CD14-positive monocyte (primary cell): ENCODE measurements around the gene LHFPL3. TPM values are rescaled to one million over a fixed set of nuclear protein-coding genes. Genes with fewer than 3 reads are reported as not detected.

ENCODE experiments used
- DNase-seq, 3 donors: peaks; one replicate each; pipeline ENCODE4 v3.0.0-alpha.2; 2011 to 2022
- H2AFZ ChIP-seq: 2 replicates; pipeline ENCODE4 v1.6.0; 2012; ENCODE audit warnings: mild to moderate bottlenecking, low read depth, low read length, inconsistent platforms; ENCODE audit not compliant: insufficient read depth, poor library complexity, severe bottlenecking
- H3K27ac ChIP-seq, 2 donors: 1 replicate in 1 of 2; 2 replicates in 1 of 2; pipeline ENCODE4 v1.5.1; 2012 to 2013; ENCODE audit warnings: low read length in 2 of 2, control low read depth in 1 of 2, inconsistent platforms in 1 of 2, low read depth in 1 of 2, mild to moderate bottlenecking in 1 of 2
- H3K27me3 ChIP-seq, 2 donors: one replicate each; pipeline versions ENCODE4 v1.6.0 to v1.6.1; 2011 to 2013; ENCODE audit warnings: low read length in 2 of 2; ENCODE audit not compliant: control insufficient read depth in 2 of 2, insufficient read depth in 2 of 2
- H3K36me3 ChIP-seq, 2 donors: replicated peaks in 1 of 2; 1 replicate in 1 of 2; 2 replicates in 1 of 2; pipeline versions ENCODE4 v1.5.1 to v1.6.1; 2012 to 2013; ENCODE audit warnings: low read length in 2 of 2, control low read depth in 1 of 2, inconsistent platforms in 1 of 2, mild to moderate bottlenecking in 1 of 2; ENCODE audit not compliant: insufficient read depth in 2 of 2, control insufficient read depth in 1 of 2
- H3K4me1 ChIP-seq, 2 donors: 1 replicate in 1 of 2; 2 replicates in 1 of 2; pipeline versions ENCODE4 v1.5.1 to v1.6.1; 2012 to 2013; ENCODE audit warnings: low read length in 2 of 2, control low read depth in 1 of 2, inconsistent platforms in 1 of 2, mild to moderate bottlenecking in 1 of 2, moderate library complexity in 1 of 2; ENCODE audit not compliant: insufficient read depth in 2 of 2, control insufficient read depth in 1 of 2
- H3K4me2 ChIP-seq: replicated peaks from 2 replicates; pipeline ENCODE3; 2012; ENCODE audit warnings: low read length, moderate library complexity, mild to moderate bottlenecking; ENCODE audit not compliant: poor library complexity, severe bottlenecking; ENCODE audit errors: extremely low read depth
- H3K4me3 ChIP-seq, 3 experiments: fragments of 200-600 bp in 1 of 3; sonication (generic) in 1 of 3; replicated peaks in 1 of 3; 1 replicate in 2 of 3; 2 replicates in 1 of 3; pipeline ENCODE4 v1.5.1; 2011 to 2013; ENCODE audit warnings: low read length in 3 of 3, mild to moderate bottlenecking in 3 of 3, control low read depth in 2 of 3, low read depth in 2 of 3, inconsistent platforms in 1 of 3, moderate library complexity in 1 of 3
- H3K79me2 ChIP-seq: 2 replicates; pipeline ENCODE4 v1.6.0; 2012; ENCODE audit warnings: mild to moderate bottlenecking, control low read depth, inconsistent platforms, low read length, moderate library complexity; ENCODE audit not compliant: insufficient read depth
- H3K9ac ChIP-seq: 2 replicates; pipeline ENCODE4 v1.6.0; 2017; ENCODE audit warnings: low read length, mild to moderate bottlenecking; ENCODE audit not compliant: insufficient read depth, poor library complexity, severe bottlenecking
- H3K9me3 ChIP-seq, 2 donors: replicated peaks in 1 of 2; 1 replicate in 1 of 2; 2 replicates in 1 of 2; pipeline versions ENCODE4 v1.5.1 to v1.6.1; 2012 to 2013; ENCODE audit warnings: low read length in 2 of 2, control low read depth in 1 of 2; ENCODE audit not compliant: control insufficient read depth in 1 of 2, insufficient read depth in 1 of 2
- H4K20me1 ChIP-seq: 2 replicates; pipeline ENCODE4 v1.6.0; 2012; ENCODE audit warnings: mild to moderate bottlenecking, low read length, control low read depth, moderate library complexity; ENCODE audit not compliant: insufficient read depth
- H3K27ac Mint-ChIP-seq, 7 donors: one replicate each; pipeline ENCODE4 v1.8.0; 2020; ENCODE audit warnings: mild to moderate bottlenecking in 7 of 7, mixed read lengths in 7 of 7, moderate library complexity in 6 of 7, inconsistent platforms in 2 of 7
- H3K27me3 Mint-ChIP-seq, 3 donors: one replicate each; pipeline ENCODE4 v1.8.0; 2021 to 2022; ENCODE audit warnings: low read depth in 3 of 3, mild to moderate bottlenecking in 3 of 3, mixed read lengths in 3 of 3, moderate library complexity in 3 of 3, inconsistent platforms in 1 of 3
- H3K36me3 Mint-ChIP-seq, 2 donors: one replicate each; pipeline ENCODE4 v1.8.0; 2020; ENCODE audit warnings: mixed read lengths in 2 of 2, inconsistent platforms in 1 of 2, mild to moderate bottlenecking in 1 of 2
- H3K4me1 Mint-ChIP-seq: one replicate; pipeline ENCODE4 v1.8.0; 2020; ENCODE audit warnings: mild to moderate bottlenecking, mixed read lengths
- H3K4me3 Mint-ChIP-seq, 2 donors: one replicate each; pipeline ENCODE4 v1.8.0; 2020; ENCODE audit warnings: mild to moderate bottlenecking in 2 of 2, mixed read lengths in 2 of 2, moderate library complexity in 1 of 2
- H3K9me3 Mint-ChIP-seq, 7 donors: one replicate each; pipeline ENCODE4 v1.8.0; 2020 to 2022; ENCODE audit warnings: mixed read lengths in 7 of 7, mild to moderate bottlenecking in 6 of 7, moderate library complexity in 6 of 7, inconsistent platforms in 2 of 7
- WGBS: methylation state at CpG from one replicate; pipeline ENCODE4 v1.1.5; 2013; ENCODE audit warnings: missing lambda C conversion rate; ENCODE audit not compliant: insufficient coverage; 5-methylcytosine and 5-hydroxymethylcytosine counted together
- intact Hi-C, 2 donors: fragments of 100-400 bp; cut with micrococcal nuclease; formaldehyde crosslinking; loops; one replicate each; pipeline versions ENCODE4 v1.15.0 to v1.15.1; 2023
- polyA plus RNA-seq, 3 donors: library from polyadenylated mRNA; depleted of rRNA in 1 of 3; unstranded in 2 of 3; stranded (reverse) in 1 of 3; fragments of 300-500 nt in 2 of 3; fragments of >200 nt in 1 of 3; fragmentation: Illumina TruSeq in 2 of 3; gene quantifications; 1 replicate in 2 of 3; 2 replicates in 1 of 3; pipeline ENCODE4 v1.2.3, GENCODE V29; 2012 to 2021
- TF ChIP-seq, protein P1 (sequence below): fragments of 200-600 bp; IDR thresholded peaks from one replicate; pipeline ENCODE4 v1.8.0; 2022; ENCODE audit warnings: antibody characterized with exemption, mild to moderate bottlenecking

The LHFPL3 gene
- polyA plus RNA-seq, 3 donors, result not detected

DNA sequence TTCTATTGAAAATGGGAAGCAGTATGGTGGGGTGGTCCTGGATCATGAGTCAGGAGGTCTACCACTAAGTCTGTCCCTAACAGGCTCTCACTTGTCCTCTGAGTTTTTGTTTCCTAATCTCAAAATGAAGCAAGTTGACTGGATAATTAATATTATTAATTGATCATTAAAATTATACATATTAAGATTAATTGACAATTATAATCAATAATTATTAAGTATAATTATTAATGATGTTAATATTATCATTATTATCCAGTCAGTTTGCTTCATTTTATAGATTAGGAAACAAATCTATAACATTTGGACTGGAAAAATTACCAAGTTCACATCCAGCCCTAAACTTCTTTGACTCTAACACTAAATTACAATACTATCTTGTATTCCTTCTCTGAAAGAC is 511.4 kb downstream of the LHFPL3 start:
- TF ChIP-seq, protein P1, sequence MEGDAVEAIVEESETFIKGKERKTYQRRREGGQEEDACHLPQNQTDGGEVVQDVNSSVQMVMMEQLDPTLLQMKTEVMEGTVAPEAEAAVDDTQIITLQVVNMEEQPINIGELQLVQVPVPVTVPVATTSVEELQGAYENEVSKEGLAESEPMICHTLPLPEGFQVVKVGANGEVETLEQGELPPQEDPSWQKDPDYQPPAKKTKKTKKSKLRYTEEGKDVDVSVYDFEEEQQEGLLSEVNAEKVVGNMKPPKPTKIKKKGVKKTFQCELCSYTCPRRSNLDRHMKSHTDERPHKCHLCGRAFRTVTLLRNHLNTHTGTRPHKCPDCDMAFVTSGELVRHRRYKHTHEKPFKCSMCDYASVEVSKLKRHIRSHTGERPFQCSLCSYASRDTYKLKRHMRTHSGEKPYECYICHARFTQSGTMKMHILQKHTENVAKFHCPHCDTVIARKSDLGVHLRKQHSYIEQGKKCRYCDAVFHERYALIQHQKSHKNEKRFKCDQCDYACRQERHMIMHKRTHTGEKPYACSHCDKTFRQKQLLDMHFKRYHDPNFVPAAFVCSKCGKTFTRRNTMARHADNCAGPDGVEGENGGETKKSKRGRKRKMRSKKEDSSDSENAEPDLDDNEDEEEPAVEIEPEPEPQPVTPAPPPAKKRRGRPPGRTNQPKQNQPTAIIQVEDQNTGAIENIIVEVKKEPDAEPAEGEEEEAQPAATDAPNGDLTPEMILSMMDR, result no peak
- peaks cover 2 to 3% (median 2%) of the 10 kb centered on the region in 3 donors for H3K27me3 Mint-ChIP-seq
- intact Hi-C loops, result no loop called here

DNA sequence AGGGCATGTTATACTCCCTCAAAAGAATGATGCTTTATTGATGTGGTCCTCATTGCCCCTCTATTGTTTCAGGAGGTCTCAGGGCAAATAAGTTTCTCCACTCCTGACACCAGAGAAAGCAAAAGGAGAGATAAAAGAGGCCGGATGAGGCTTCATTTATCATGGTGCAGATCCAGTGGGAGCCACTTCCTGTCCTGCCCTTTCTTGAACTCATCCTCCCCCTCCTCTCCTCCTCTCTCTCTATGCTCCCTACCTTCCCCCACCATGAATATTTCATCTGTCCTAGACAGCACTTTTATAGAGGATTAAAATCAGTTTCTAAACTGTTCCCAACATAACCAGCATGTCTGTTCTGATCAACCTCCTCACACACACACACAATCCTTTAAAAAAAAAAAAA is 513.4 kb downstream of the LHFPL3 start:
- Histone ChIP-seq H3K9me3 (no peaks in the 10 kb centered on the region), H3K36me3 (no peaks in the 10 kb centered on the region), H3K27me3 (peaks cover 0 to 4% of the 10 kb centered on the region in 2 donors), H3K4me3 (no peak overlapping the region), H3K4me2 (no peak overlapping the region), H3K79me2 (no peaks in the 10 kb centered on the region), H3K9ac (no peak overlapping the region), H3K27ac (no peak overlapping the region), H3K4me1 (no peaks in the 10 kb centered on the region), H2AFZ (no peak overlapping the region), H4K20me1 (no peaks in the 10 kb centered on the region)
- no peak for DNase-seq
- H3K27ac Mint-ChIP-seq, result no peak overlapping the region
- TF ChIP-seq, protein P1, result no peak
- peaks cover 0 to 1% (median 0%) of the 10 kb centered on the region in 7 donors for H3K9me3 Mint-ChIP-seq
- intact Hi-C loops, result no loop called here
- no peaks in the 10 kb centered on the region for H3K36me3 Mint-ChIP-seq
- H3K27me3 Mint-ChIP-seq, result peaks cover 4 to 5% (median 5%) of the 10 kb centered on the region in 3 donors
- no CpG with 5 or more reads among the region's 1 CpG for WGBS
- H3K4me3 Mint-ChIP-seq, result no peak overlapping the region
- no peaks in the 10 kb centered on the region for H3K4me1 Mint-ChIP-seq

More for the DNA sequence above, 511.4 kb downstream of the LHFPL3 start:
- no peaks in the 10 kb centered on the region for H3K36me3 Mint-ChIP-seq
- Histone ChIP-seq H3K27me3 (no peaks in the 10 kb centered on the region), H3K4me2 (no peak overlapping the region), H3K9me3 (no peaks in the 10 kb centered on the region), H2AFZ (no peak overlapping the region), H3K36me3 (no peaks in the 10 kb centered on the region), H4K20me1 (no peaks in the 10 kb centered on the region), H3K9ac (no peak overlapping the region), H3K79me2 (no peaks in the 10 kb centered on the region), H3K4me3 (no peak overlapping the region), H3K27ac (no peak overlapping the region), H3K4me1 (no peaks in the 10 kb centered on the region)
- H3K4me1 Mint-ChIP-seq, result no peaks in the 10 kb centered on the region
- no peak overlapping the region for H3K27ac Mint-ChIP-seq
- no peak overlapping the region for H3K4me3 Mint-ChIP-seq
- H3K9me3 Mint-ChIP-seq, result no peaks in the 10 kb centered on the region
- DNase-seq, result no peak
